Ovary (tissue), 3 donors: Measurements from ENCODE around the gene CTIF.

Source experiments
- EP300 ChIP-seq: sonication (generic); formaldehyde crosslinking; IDR thresholded peaks from one replicate; pipeline ENCODE4 v1.6.1; 2017; ENCODE audit warnings: antibody characterized with exemption
- POLR2A ChIP-seq: fragments of 450-650 bp; IDR thresholded peaks from one replicate; pipeline ENCODE4 v1.6.1; 2017; ENCODE audit warnings: antibody characterized with exemption, mild to moderate bottlenecking, moderate library complexity
- TF ChIP-seq, protein P1 (sequence below), 3 donors: fragments of 450-650 bp in 2 of 3; fragments of 200-600 bp in 1 of 3; IDR thresholded peaks; one replicate each; pipeline versions ENCODE4 v1.5.1 to v1.8.0; 2016 to 2022; ENCODE audit warnings: antibody characterized with exemption in 3 of 3, mild to moderate bottlenecking in 1 of 3
- donor health status: DM: no; HTN: no; CAD: no.

DNA sequence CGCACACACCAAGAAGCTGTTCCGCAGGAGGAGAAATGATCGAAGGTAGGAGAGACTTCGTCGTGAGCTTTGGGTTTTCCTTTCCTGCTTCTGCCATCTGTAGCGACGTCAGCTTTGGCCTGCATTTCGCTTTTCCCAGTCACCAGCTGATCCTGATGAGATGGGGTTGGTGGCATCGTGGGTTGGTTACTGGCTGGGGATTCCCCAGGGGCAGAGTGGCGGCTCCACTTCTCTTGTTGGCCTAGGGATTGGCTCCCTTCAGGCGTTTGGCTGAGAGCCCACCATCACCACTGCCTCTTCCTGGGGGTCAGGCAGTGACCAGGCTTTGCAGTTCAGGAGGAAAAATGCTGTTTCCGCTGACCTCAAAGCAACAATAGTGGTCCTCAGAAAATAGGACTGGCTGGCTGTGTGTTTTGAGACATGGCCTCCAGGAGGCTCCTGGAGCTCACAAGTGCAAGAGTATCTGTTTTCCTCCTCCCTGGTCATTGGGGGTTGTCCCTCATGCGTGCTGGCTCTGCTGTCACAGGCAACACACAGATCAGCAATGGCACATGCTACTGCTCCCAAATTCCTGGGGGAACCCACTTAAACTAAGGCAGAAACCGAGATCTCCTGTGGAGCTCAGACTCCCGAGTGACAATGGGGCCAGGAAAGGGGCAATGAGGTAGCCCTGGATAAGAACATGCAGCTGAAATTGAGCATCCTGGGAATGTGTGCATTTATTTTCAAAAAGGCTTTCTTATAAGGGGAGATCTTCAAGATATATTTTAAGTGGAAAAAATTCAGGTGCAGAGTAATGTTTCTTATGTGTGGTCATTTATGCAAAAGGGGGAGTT lies 173.0 kb downstream of the CTIF start:
- TF ChIP-seq EP300 (no peak), POLR2A (no peak)
- TF ChIP-seq, protein P1, sequence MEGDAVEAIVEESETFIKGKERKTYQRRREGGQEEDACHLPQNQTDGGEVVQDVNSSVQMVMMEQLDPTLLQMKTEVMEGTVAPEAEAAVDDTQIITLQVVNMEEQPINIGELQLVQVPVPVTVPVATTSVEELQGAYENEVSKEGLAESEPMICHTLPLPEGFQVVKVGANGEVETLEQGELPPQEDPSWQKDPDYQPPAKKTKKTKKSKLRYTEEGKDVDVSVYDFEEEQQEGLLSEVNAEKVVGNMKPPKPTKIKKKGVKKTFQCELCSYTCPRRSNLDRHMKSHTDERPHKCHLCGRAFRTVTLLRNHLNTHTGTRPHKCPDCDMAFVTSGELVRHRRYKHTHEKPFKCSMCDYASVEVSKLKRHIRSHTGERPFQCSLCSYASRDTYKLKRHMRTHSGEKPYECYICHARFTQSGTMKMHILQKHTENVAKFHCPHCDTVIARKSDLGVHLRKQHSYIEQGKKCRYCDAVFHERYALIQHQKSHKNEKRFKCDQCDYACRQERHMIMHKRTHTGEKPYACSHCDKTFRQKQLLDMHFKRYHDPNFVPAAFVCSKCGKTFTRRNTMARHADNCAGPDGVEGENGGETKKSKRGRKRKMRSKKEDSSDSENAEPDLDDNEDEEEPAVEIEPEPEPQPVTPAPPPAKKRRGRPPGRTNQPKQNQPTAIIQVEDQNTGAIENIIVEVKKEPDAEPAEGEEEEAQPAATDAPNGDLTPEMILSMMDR (IDR thresholded peaks at IDR 0.05) = no peak
